BE2C (cell line): ENCODE measurements around the gene DCST1.

Source experiments
- DNase-seq: peaks from one replicate; pipeline ENCODE4 v3.0.0-alpha.2; 2020
- H3K27me3 ChIP-seq: fragments of 250-450 bp; sonication (Bioruptor Pico); 2 replicates; pipeline ENCODE4 v1.5.1; 2020; ENCODE audit warnings: mild to moderate bottlenecking
- H3K36me3 ChIP-seq: fragments of 250-450 bp; sonication (Bioruptor Pico); 2 replicates; pipeline ENCODE4 v1.5.1; 2020; ENCODE audit warnings: mild to moderate bottlenecking
- H3K4me1 ChIP-seq: fragments of 250-450 bp; sonication (Bioruptor Pico); 2 replicates; pipeline ENCODE4 v1.5.1; 2020
- H3K4me3 ChIP-seq: 2 replicates; pipeline ENCODE4 v1.5.1; 2011; ENCODE audit warnings: low read depth, low read length
- H3K9me3 ChIP-seq: fragments of 250-450 bp; sonication (Bioruptor Pico); 2 replicates; pipeline ENCODE4 v1.5.1; 2020
- TF ChIP-seq, protein P1 (sequence below): IDR thresholded peaks from 2 replicates; pipeline ENCODE4 v1.5.1; 2012; ENCODE audit warnings: mild to moderate bottlenecking, low read depth, low read length

DCST1 gene

DNA sequence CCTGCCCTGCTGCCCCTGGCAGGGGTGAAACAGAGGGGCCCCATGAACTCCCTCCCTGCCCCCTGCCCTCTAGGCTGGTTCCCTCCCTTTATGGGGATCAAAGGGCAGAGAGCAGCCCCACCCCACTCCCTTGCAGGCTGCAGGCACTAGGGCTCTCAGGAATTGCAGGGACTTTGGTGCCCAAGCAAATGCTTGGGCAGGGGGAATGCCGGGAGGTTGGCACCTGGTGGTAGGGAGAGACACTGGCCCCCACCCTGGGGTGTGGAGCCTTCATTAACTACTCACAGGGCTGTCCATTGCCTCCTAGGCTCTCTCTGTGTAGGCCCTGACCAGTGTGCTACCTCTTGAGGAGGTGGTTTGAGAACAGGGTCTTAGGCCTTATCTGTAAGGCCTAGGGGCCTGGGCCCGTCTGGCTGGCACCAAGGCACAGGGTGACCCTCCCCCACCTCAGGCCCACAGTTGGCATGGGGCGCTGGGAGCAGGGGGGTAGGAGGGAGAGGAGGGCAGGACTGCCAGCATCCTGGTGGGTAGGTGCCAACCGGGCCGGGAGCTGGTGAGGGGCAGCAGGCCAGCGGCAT is 26.3 kb upstream of the DCST1 start:
- no peaks in the 10 kb centered on the region for H3K27me3 ChIP-seq
- H3K4me1 ChIP-seq = peaks cover 20% of the 10 kb centered on the region
- no peaks in the 10 kb centered on the region for H3K9me3 ChIP-seq
- DNase-seq = no peak
- TF ChIP-seq, protein P1, sequence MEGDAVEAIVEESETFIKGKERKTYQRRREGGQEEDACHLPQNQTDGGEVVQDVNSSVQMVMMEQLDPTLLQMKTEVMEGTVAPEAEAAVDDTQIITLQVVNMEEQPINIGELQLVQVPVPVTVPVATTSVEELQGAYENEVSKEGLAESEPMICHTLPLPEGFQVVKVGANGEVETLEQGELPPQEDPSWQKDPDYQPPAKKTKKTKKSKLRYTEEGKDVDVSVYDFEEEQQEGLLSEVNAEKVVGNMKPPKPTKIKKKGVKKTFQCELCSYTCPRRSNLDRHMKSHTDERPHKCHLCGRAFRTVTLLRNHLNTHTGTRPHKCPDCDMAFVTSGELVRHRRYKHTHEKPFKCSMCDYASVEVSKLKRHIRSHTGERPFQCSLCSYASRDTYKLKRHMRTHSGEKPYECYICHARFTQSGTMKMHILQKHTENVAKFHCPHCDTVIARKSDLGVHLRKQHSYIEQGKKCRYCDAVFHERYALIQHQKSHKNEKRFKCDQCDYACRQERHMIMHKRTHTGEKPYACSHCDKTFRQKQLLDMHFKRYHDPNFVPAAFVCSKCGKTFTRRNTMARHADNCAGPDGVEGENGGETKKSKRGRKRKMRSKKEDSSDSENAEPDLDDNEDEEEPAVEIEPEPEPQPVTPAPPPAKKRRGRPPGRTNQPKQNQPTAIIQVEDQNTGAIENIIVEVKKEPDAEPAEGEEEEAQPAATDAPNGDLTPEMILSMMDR = no peak
- no peak overlapping the region for H3K4me3 ChIP-seq
- H3K36me3 ChIP-seq = no peaks in the 10 kb centered on the region

DNA sequence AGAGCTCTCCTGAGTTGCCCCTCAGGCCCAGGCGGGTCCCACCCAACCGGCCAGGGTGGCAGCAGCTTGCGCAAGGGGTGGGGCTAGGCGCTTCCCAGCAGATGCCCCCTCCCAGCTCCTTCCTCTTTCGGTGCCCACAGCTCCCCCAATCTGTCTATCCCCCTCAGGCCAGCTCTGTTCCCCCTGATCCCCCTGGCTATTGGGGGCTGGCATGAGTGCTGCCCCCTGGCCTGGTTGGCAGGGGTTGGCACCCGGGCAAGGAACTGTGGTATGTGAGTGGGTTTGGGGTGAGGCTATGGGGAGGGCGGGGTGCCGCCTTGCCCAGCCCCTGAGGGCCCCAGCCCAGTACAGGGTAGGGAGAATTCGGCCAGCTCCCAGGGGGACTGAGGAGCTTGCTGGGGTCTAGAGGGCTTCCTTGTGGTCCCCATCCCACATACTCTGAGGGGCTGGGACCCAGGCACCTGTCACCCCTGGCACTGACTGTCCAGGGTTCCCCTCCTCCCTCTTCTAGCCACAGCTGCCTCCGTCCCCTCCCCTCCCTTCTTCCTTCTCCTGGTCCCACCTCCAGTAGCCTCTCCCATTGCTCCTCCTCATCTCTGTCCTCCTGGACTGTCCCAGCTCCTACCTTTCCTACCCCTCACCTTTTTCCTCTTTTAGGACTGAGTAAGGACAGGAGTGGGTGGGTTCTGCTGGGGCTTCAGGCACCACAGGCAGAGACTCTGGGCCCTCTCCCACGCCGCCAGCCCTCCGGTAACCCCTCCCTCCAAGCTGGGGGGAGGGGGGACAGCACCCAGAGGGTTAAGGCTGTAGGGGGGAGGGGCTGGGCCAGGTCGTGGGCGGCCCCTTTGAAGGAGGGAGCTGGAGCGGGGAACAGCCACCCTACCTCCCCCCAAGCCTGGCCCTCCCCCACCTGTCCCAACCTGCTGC is 25.3 kb upstream of the DCST1 start:
- Histone ChIP-seq H3K4me1 (peaks cover 28% of the 10 kb centered on the region), H3K36me3 (no peaks in the 10 kb centered on the region), H3K9me3 (no peaks in the 10 kb centered on the region), H3K4me3 (no peak overlapping the region), H3K27me3 (no peaks in the 10 kb centered on the region)
- no peak for DNase-seq
- TF ChIP-seq, protein P1 = no peak

DNA sequence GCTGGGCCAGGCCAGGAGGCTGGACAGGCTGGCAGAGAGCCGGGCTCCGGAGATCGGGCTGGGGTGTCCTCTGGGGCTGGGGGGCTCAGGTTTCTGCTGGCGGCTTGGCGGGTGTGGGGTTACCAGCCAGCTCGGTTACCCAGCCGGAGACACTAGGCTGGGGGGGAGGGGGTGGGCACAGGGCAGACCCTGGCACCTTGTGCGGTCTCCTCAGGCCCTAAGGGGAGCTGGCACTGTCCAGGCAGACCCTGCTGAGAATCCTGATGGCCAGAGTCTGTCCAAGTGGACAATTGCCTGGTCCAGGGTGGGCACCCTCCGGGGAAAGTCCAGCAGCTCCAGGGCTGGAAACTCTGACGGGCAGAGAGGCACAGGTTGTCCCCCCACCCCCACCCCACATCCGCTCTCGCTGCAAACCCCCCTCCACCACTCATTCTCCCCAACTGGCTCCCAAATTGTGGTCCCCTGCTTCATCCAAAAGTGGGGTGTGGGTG is 24.4 kb upstream of the DCST1 start:
- H3K4me1 ChIP-seq = peaks cover 28% of the 10 kb centered on the region
- H3K9me3 ChIP-seq = no peaks in the 10 kb centered on the region
- H3K4me3 ChIP-seq = no peak overlapping the region
- no peaks in the 10 kb centered on the region for H3K27me3 ChIP-seq
- TF ChIP-seq, protein P1 = no peak
- DNase-seq = no peak
- no peaks in the 10 kb centered on the region for H3K36me3 ChIP-seq

DNA sequence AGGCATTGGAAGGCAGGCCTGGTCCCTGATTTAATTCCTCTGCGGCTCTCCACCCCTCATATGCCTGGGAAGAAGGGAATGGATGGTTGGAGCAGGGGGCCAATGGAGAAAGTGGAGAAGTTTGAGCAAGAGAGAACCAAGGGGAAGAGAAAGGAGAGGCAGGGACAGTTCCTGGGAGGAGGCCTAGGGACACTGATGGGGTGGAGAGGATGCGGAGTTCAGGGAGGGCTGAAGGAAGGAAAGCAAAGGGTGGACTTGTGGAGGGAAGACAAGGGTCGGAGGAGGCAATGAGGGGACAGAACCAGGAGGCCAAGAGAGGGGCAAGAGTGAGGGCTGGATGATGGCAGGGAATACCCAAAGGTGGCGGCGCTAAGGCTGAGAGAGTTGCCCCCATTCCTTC is 23.9 kb upstream of the DCST1 start:
- TF ChIP-seq, protein P1 = no peak
- H3K9me3 ChIP-seq = no peaks in the 10 kb centered on the region
- no peak overlapping the region for H3K4me3 ChIP-seq
- peaks cover 3% of the 10 kb centered on the region; the same call in 1 of the 2 replicates for H3K36me3 ChIP-seq
- H3K4me1 ChIP-seq = peaks cover 24% of the 10 kb centered on the region
- H3K27me3 ChIP-seq = no peaks in the 10 kb centered on the region
- no peak for DNase-seq

DNA sequence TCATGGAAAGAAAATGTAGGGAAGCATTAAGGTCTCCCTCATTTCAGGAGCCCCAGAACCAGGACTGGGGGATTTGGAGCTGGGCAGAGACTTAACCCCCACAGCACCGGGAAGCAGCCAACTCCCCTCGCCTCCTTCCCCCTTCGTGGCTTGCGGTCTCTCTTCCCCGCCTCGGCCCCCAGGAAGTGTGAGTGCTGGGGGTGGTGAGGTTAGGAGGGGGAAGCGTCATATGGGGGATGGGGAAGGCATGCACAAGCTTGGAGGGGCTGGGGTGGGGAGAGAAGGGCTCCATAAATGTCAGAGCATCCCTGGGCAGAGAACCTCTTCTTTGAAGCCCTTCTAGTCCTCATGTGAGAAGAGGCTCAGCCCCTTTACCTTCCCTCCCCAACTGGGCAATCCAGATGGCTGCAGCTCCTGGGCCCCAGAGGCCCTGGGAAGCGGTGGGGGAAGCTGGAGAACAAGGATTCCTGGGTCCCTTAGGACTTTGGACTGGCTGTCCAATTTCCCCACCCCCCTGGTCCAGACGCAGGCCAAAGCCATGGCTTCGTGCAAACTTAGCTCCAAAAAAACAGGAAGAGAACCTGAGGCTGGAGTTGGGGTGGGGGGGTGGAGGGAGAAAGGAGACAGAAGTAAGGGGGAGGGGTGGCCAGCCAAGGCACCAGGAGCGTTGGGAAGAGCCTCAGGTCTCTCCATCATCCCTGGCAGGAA is 23.3 kb upstream of the DCST1 start:
- peaks cover 23% of the 10 kb centered on the region for H3K4me1 ChIP-seq
- peaks cover 9% of the 10 kb centered on the region; the same call in 1 of the 2 replicates for H3K36me3 ChIP-seq
- no peaks in the 10 kb centered on the region for H3K27me3 ChIP-seq
- H3K9me3 ChIP-seq = no peaks in the 10 kb centered on the region
- TF ChIP-seq, protein P1 = no peak
- DNase-seq = no peak
- H3K4me3 ChIP-seq = no peak overlapping the region
